ENCODE results near the gene UBE2I. TPM values are rescaled to one million over a fixed set of nuclear protein-coding genes. Genes with fewer than 3 reads are reported as not detected.

Gene UBE2I
- total RNA-seq, 1 experiment from 2014 or later: 229 TPM

- Mint-ChIP-seq H3K4me1 (peaks cover 26% of the 10 kb centered on the region), H3K9me3 (no peaks in the 10 kb centered on the region), H3K4me3 (peak overlapping the region; percentile 53), H3K27ac (no peak overlapping the region), H3K27me3 (ENCODE audit: low read depth) (peaks cover 61% of the 10 kb centered on the region), H3K36me3 (no peaks in the 10 kb centered on the region)
- peak; percentile 29 for ATAC-seq
- ChIA-PET POLR2A (interaction anchor here (0.5 to 1.6 kb wide), 2 partner anchors 42 to 131 kb away, joined by 5 to 6 read pairs; no protein-coding TSS in a partner anchor), CTCF (interaction anchor here (0.6 to 3.5 kb wide), 12 partner anchors 9 to 293 kb away, joined by 3 to 48 read pairs (median 4); partner anchors contain the start of gene UBE2I)
- no peak for DNase-seq (ENCODE audit: low spot score)
- TF ChIP-seq SMAD4 (CRISPR knock-in tag; IDR thresholded peaks at IDR 0.05) (no peak), SOX15 (CRISPR knock-in tag; IDR thresholded peaks at IDR 0.05) (no peak), CREB1 (CRISPR knock-in tag; IDR thresholded peaks at IDR 0.05) (no peak), NR2C2 (CRISPR knock-in tag; IDR thresholded peaks at IDR 0.05) (no peak), ZNF423 (CRISPR knock-in tag; IDR thresholded peaks at IDR 0.05) (no peak), MAX (CRISPR knock-in tag; IDR thresholded peaks at IDR 0.05) (no peak), KAT7 (CRISPR knock-in tag; IDR thresholded peaks at IDR 0.05; ENCODE audit: borderline replicate concordance) (no peak), RORB (CRISPR knock-in tag; IDR thresholded peaks at IDR 0.05) (no peak), HMGA2 (CRISPR knock-in tag; IDR thresholded peaks at IDR 0.05) (no peak), STAT6 (CRISPR knock-in tag; conservative IDR thresholded peaks at IDR 0.05; ENCODE audit: low read depth) (no peak)
Measured at GRCh38 chr16:1290063-1290501, 19.4 kb upstream of the UBE2I start.

GRCh38 chr16:1290860-1291575 lies 18.4 kb upstream of the UBE2I start:
- CTCF ChIA-PET: interaction anchor here (0.7 to 3.5 kb wide), 3 partner anchors 10 to 128 kb away, joined by 4 to 48 read pairs (median 7); no protein-coding TSS in a partner anchor

DNA sequence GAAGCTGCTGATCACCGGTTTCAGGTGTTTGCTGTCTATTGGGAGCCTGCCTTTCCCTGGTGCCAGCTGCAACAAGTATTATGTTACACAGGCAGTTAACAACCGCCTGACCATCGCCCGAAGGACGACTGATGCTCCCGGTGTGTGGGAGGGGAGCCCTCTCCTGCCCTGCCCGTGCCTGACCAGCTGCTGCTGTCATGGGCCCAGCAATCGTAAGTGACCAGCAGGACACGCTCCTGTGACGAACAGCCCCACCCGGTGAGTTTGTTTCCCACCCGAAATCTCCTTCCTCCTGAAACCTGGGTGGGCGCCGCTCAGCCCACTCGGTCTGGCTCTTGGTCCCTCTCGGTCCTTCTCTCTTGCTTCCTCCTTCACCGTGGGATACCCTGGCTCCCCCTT lies 17.9 kb upstream of the UBE2I start:
- Mint-ChIP-seq H3K4me3 (no peak overlapping the region), H3K27me3 (ENCODE audit: low read depth) (peaks cover 56% of the 10 kb centered on the region), H3K27ac (no peak overlapping the region), H3K4me1 (peaks cover 35% of the 10 kb centered on the region), H3K9me3 (no peaks in the 10 kb centered on the region), H3K36me3 (no peaks in the 10 kb centered on the region)
- DNase-seq (ENCODE audit: low spot score) (no peak), ATAC-seq (no peak)
- ChIA-PET POLR2A (no interaction called here), CTCF (interaction anchor here (0.7 to 3.5 kb wide), 3 partner anchors 9 to 129 kb away, joined by 4 to 48 read pairs (median 7); no protein-coding TSS in a partner anchor)
- TF ChIP-seq, protein P1, sequence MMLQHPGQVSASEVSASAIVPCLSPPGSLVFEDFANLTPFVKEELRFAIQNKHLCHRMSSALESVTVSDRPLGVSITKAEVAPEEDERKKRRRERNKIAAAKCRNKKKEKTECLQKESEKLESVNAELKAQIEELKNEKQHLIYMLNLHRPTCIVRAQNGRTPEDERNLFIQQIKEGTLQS (CRISPR knock-in tag; conservative IDR thresholded peaks at IDR 0.05): no peak
- no peak for TF ChIP-seq ZNF317 (CRISPR knock-in tag; IDR thresholded peaks at IDR 0.05; ENCODE audit: borderline replicate concordance, low read depth)
- no peak for TF ChIP-seq ZNF423 (CRISPR knock-in tag; IDR thresholded peaks at IDR 0.05)
- TF ChIP-seq ZBTB21 (CRISPR knock-in tag; IDR thresholded peaks at IDR 0.05; ENCODE audit: borderline replicate concordance): no peak
- no peak for TF ChIP-seq NFYB (CRISPR knock-in tag; conservative IDR thresholded peaks at IDR 0.05; ENCODE audit: low read depth)
- TF ChIP-seq, protein P2, sequence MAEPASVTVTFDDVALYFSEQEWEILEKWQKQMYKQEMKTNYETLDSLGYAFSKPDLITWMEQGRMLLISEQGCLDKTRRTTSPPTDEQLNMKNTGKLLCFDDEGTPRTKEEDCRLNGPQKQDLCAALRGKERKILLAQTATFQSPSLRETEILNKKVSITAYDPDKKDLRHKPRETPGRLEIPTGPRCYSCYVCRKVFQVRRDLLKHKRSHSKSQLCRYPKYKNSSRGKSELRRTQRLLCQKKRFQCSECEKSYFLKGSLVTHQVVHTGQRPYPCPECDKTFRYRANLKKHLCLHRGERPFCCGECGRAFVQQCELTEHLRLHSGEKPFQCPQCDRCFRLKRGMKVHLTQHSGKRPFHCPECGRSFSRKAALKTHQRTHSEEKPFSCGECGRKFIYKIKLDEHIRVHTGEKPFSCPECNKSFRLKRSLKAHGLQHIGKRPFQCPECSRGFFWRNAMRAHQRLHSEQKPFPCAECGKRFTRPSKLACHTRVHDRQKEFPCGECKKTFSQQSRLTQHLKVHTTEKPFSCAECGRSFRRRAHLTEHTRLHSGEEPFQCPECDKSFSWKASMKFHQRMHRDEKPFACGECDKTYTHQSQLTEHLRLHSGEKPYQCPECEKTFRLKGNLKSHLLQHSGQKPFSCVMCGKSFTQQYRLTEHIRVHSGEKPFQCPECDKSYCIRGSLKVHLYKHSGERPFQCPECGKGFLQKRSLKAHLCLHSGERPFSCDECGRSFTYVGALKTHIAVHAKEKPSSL (CRISPR knock-in tag; conservative IDR thresholded peaks at IDR 0.05): no peak
- no peak for TF ChIP-seq ATF1 (CRISPR knock-in tag; IDR thresholded peaks at IDR 0.05)
- TF ChIP-seq ZNF281 (CRISPR knock-in tag; IDR thresholded peaks at IDR 0.05): no peak

More at GRCh38 chr16:1290860-1291575, 18.4 kb upstream of the UBE2I start:
- DNase-seq (ENCODE audit: low spot score) (no peak), ATAC-seq (no peak)
- Mint-ChIP-seq H3K27me3 (ENCODE audit: low read depth) (peaks cover 58% of the 10 kb centered on the region), H3K36me3 (no peaks in the 10 kb centered on the region), H3K9me3 (no peaks in the 10 kb centered on the region), H3K4me3 (no peak overlapping the region), H3K27ac (no peak overlapping the region), H3K4me1 (peaks cover 35% of the 10 kb centered on the region)
- no peak for TF ChIP-seq CTCF (IDR thresholded peaks at IDR 0.05)
- POLR2A ChIA-PET: no interaction called here

Data from WTC11 (cell line).